GM21717 (cell line): ENCODE measurements around the gene ZSCAN5A.
A peak's percentile ranks its signal among the peaks of the same experiment; 100 is the strongest.
"Not testable (repeated sequence)": the region's sequence is repeated elsewhere in the genome, so short reads cannot be mapped to it uniquely, and the experiment has no call there.

ENCODE experiments used
- ATAC-seq: cut with Tn5 transposase; IDR thresholded peaks from one replicate; pipeline ENCODE4 v1.9.1; 2021; ENCODE audit warnings: mild to moderate bottlenecking, moderate library complexity; ENCODE audit not compliant: unreplicated experiment

Gene ZSCAN5A

GRCh38 chr19:56315077-56315828 is 614 bp upstream of the ZSCAN5A start:
- peak; percentile 71 for ATAC-seq

DNA sequence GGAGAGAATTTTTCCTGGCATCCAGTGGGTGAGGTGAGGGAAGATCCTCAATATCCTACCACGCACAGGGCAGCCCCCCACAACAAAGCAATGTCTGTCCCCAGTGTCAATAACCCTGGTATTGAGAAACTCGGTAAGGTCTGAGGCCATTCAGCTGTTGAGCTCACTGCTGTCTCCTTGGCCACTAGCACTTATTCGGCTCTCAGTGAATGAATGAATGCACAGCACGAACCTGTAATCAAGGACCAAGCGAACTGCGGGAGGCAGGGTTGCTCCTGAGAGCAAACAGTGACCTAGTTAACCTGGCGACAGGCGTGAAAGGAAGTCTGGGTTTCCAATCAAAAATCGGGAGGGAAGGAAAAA is 640 bp downstream of the ZSCAN5A start:
- peak; percentile 5 for ATAC-seq

- no peak for ATAC-seq
These were observed 1.6 kb downstream of the ZSCAN5A start for GRCh38 chr19:56312787-56313657.

DNA sequence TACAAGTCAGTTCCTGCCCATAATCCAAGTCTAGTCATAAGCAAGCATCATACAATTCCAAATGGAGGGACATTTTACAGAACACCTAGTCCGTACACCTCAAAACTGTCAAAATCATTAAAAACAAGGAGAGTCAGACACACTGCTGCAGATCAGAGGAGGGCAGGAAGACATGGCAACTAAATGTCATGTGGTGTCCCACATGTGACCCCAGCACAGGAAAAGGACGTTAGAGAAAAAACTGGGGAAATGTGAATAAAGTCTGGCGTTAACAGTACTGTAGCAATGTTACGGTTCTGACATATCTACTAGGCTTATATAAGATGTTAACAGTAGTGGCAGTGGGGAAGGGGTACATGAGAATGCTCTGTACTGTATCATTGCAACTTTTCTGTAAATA is 2.3 kb downstream of the ZSCAN5A start:
- ATAC-seq = no peak

DNA sequence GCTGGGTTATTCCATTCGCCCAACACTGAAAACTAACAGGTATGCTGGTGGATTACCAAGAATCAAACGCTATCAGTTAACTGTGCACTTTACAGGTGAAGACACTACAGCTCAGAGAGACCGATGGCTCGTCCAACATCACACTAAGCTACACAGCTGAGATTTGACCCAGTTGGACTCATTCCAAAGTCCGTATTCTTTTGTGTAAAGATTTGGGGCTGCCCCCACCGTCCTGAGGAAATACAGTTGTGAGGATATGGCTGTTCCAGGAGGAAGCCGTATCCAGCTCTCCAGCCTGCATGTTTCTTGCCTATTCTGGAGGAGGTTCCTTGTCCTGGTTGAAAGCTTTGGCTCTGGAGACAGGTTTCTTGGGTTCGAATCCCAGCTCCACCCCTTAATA is 4.2 kb downstream of the ZSCAN5A start:
- ATAC-seq = no peak

- ATAC-seq = no peak
These were observed 5.0 kb downstream of the ZSCAN5A start for GRCh38 chr19:56309511-56310185.

DNA sequence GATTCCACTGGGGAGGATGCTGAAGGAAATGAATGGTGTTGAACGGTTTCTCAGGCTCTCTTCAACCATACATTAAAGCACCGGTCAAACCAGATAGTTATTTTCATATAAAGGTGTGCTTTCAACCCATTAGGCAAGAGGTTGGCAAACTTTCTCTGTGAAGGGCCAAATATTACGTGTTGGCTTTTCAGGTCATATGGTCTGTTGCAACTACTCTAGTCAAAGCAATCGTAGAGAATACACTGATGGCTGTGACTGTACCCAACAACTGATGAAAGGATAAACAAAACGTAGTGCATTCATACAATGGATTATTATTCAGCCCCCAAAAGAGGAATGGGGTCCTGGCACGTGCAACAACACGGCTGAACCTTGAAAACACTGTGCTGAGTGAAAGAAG is 5.8 kb downstream of the ZSCAN5A start:
- no peak for ATAC-seq

GRCh38 chr19:56307062-56307461 is 7.6 kb downstream of the ZSCAN5A start:
- ATAC-seq = not testable (repeated sequence)

- no peak for ATAC-seq
These were observed 8.6 kb downstream of the ZSCAN5A start for GRCh38 chr19:56306016-56306415.

DNA sequence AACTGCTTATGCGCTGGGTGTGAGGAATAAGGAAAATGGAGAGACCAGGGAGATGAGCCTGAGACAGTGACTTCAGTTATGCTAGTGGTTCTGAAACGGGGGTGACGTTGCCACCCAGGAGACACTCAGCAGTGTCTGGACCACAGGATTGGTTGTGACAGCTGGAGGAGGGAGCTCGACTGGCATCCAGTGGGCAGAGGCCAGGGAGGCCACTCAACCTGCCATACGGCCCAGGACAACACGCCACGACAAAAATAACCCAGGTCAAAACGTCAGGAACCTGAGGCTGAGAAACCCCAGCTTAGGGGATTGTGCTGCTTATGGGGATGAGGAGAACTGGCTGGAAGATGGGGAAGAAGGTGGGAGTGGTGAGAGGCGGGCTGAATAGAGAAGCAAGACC is 10.4 kb downstream of the ZSCAN5A start:
- ATAC-seq = no peak

DNA sequence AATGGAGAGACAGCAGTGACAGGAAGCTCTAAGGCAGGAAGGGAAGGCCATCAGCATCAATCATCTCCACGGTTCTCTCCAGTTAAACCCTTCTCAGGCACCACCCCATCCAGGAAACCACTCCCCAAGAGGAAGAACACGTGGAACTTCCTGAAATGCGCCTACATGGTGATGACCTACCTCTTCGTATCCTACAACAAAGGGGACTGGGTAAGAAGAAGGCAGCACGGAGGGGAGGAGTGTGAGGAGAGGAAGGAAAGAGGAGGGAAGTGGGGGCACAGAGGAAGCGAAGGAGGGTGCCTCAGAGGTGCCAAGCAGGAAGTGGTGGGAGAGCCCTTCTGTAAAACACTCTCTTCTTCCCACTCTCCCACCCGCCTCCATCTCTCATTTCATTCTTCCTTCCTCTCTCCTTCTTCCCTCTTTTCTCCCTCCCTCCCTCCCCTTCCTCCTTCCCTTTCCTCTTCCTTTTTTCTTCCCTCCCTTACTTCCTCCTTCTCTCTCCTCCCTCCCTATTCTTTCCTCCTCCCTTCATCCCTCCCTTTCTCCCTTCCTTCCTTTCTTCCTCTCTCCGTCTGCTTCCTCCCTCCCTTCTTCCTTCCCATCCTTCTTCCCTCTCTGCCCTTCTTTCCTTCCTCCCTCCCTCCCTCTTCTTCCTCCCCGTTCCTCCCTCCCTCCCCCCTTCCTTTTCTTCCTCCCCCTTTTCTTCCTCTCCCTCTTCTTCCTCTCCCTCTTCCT is 12.6 kb downstream of the ZSCAN5A start:
- no peak for ATAC-seq

DNA sequence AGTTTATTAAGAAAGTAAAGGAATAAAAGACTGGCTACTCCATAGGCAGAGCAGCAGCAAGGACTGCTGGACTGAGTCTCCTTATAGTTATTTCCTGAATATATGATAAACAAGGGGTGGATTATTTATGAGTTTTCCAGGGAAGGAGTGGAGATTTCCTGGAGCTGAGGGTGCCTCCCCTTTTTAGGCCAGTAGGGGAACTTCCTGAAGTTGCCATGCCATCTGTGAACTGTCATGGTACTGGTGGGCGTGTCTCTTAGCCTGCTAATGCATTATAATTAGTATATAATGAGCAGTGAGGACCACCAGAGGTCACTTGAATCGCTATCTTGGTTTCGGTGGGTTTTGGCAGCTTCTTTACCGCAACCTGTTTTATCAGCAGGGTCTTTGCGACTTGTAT is 13.5 kb downstream of the ZSCAN5A start:
- no peak for ATAC-seq

- ATAC-seq = no peak
These were observed 15.0 kb downstream of the ZSCAN5A start for GRCh38 chr19:56299688-56300087.

- no peak for ATAC-seq
These were observed 17.6 kb downstream of the ZSCAN5A start for GRCh38 chr19:56297010-56297409.

- no peak for ATAC-seq
These were observed 18.8 kb downstream of the ZSCAN5A start for GRCh38 chr19:56295531-56296455.

DNA sequence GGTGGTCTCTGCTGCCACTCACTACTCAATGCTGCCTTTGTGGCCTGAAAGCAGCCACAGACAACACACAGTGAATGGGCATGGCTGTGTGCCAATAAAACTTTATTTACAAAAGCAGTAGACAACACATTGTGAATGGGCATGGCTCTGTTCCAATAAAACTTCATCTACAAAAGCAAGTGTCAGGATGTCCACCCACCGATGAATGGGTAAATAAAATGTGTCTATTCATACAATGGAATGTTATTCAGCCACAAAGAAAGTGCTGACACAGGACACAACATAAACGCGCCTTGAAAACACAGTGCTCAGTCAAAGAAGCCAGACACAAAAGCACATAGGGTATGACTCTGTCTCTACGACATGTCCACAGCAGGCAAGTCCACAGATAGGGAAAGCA is 20.1 kb downstream of the ZSCAN5A start:
- ATAC-seq = no peak

GRCh38 chr19:56291867-56292266 is 22.8 kb downstream of the ZSCAN5A start:
- no peak for ATAC-seq

GRCh38 chr19:56290104-56290503 is 24.5 kb downstream of the ZSCAN5A start:
- no peak for ATAC-seq

DNA sequence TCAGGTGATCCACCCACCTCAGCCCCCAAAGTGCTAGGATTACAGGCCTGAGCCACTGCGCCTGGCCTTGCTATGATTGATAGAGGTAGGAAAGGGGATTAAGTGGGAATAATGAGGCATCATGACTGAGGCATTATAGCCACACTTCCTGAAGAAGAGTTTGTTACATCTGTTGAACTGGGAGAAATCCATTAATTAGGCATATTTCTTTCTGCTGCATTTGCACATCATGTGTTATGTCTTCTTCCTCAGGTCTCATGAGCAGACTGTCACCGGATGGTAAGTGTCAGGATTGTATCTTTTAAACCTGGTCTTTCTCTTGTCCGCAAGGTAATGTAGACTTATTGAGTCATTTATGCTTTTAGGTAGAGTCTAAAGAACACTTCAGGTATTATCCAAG is 29.9 kb downstream of the ZSCAN5A start:
- no peak for ATAC-seq

DNA sequence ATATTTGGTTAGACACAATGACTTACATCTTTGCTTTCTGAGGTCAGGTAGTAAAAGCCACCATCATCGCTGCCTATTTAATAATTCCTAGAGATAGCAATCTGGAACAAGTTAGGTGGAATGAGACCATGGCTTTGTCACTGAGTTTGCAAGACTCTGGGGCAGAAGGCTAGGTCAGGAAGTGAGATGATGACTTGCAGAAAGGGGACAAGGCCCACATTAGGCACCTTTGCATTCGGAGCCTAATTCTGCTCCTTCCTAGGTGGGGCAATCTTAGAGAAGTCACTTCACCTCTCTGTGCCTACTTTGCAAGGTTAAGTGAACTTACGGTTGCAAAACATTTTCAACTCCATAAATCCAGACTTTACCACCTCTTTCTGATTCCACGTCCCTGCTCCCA is 31.8 kb downstream of the ZSCAN5A start:
- ATAC-seq = no peak
